Neutrophil (primary cell): Measurements from ENCODE around the gene TMEM179B.
"Not testable (repeated sequence)": the region's sequence is repeated elsewhere in the genome, so short reads cannot be mapped to it uniquely, and the experiment has no call there.

Experiments
- H3K27ac ChIP-seq: fragments of 200-600 bp; sonication (generic); 2 replicates; pipeline ENCODE4 v1.5.1; 2016; ENCODE audit warnings: mild to moderate bottlenecking, moderate library complexity
- H3K27me3 ChIP-seq: fragments of 200-600 bp; sonication (generic); 2 replicates; pipeline ENCODE4 v1.6.0; 2016; ENCODE audit warnings: mild to moderate bottlenecking
- H3K36me3 ChIP-seq: fragments of 200-600 bp; sonication (generic); 2 replicates; pipeline ENCODE4 v1.5.1; 2017
- H3K4me1 ChIP-seq, 2 experiments: fragments of 200-600 bp in 1 of 2; sonication (generic) in 1 of 2; 1 replicate in 1 of 2; 2 replicates in 1 of 2; pipeline versions ENCODE4 v1.5.1 to v1.6.1; 2013 to 2016; ENCODE audit warnings: low read depth in 1 of 2, low read length in 1 of 2, mild to moderate bottlenecking in 1 of 2, moderate library complexity in 1 of 2; ENCODE audit not compliant: control insufficient read depth in 1 of 2, insufficient read depth in 1 of 2
- H3K4me3 ChIP-seq, 2 experiments: fragments of 200-600 bp in 1 of 2; sonication (generic) in 1 of 2; 1 replicate in 1 of 2; 2 replicates in 1 of 2; pipeline ENCODE4 v1.5.1; 2013 to 2016; ENCODE audit warnings: low read depth in 1 of 2, low read length in 1 of 2, mild to moderate bottlenecking in 1 of 2, moderate library complexity in 1 of 2
- H3K9me3 ChIP-seq: fragments of 200-600 bp; sonication (generic); 2 replicates; pipeline ENCODE4 v1.5.1; 2016
- CTCF ChIP-seq: fragments of 200-600 bp; sonication (generic); IDR thresholded peaks from 2 replicates; pipeline ENCODE4 v1.5.1; 2016; ENCODE audit warnings: antibody characterized with exemption

The TMEM179B gene

GRCh38 chr11:62753736-62754603 is 33.2 kb upstream of the TMEM179B start, which contains the start of gene ZBTB3:
ZBTB3 (minus strand) TSS chr11:62754160; CDS start chr11:62753664, 496 bp downstream.
- Histone ChIP-seq H3K27ac (peak within 1 kb of the TSS; percentile 91), H3K9me3 (no peaks in the 10 kb centered on the region), H3K27me3 (no peaks in the 10 kb centered on the region), H3K36me3 (no peaks in the 10 kb centered on the region), H3K4me1 (peaks cover 14 to 18% of the 10 kb centered on the region in 2 experiments), H3K4me3 (peak within 1 kb of the TSS; percentile 79 to 92)
- TF ChIP-seq CTCF: peak; percentile 81

DNA sequence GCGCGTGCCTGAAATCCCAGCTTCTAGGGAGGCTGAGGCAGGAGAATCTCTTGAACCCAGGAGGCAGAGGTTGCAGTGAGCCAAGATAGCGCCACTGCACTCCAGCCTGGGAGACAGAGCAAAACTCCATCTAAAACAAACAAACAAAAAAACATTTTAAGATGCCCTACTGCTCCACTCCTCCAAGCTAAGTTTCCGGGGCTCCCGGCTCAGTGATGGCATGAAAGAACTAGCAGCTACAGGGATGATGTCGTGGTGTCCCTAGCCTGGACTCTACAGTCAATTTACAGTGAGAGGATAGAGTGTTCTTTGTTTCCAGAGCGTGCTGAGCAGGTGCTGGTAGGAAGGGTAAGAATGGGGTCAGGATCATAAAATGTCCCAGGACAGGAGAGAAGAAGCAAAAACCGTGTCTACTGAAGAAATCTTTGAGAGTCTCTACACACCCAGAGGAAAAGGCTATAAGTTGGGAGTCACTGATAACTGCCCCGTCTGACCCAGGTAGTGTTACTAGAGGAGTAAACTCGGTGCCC is 32.1 kb upstream of the TMEM179B start:
- H3K4me1 ChIP-seq: peaks cover 14 to 18% of the 10 kb centered on the region in 2 experiments
- no peak overlapping the region for H3K27ac ChIP-seq
- H3K9me3 ChIP-seq: no peaks in the 10 kb centered on the region
- peak overlapping the region in 1 of 2 experiments; percentile 92 for H3K4me3 ChIP-seq
- H3K36me3 ChIP-seq: no peaks in the 10 kb centered on the region
- no peaks in the 10 kb centered on the region for H3K27me3 ChIP-seq
- no peak for TF ChIP-seq CTCF

GRCh38 chr11:62757846-62758788 is 29.1 kb upstream of the TMEM179B start:
- TF ChIP-seq CTCF: no peak
- Histone ChIP-seq H3K4me1 (peaks cover 29 to 30% of the 10 kb centered on the region in 2 experiments), H3K4me3 (no peak overlapping the region), H3K9me3 (no peaks in the 10 kb centered on the region), H3K36me3 (no peaks in the 10 kb centered on the region), H3K27ac (no peak overlapping the region), H3K27me3 (no peaks in the 10 kb centered on the region)

DNA sequence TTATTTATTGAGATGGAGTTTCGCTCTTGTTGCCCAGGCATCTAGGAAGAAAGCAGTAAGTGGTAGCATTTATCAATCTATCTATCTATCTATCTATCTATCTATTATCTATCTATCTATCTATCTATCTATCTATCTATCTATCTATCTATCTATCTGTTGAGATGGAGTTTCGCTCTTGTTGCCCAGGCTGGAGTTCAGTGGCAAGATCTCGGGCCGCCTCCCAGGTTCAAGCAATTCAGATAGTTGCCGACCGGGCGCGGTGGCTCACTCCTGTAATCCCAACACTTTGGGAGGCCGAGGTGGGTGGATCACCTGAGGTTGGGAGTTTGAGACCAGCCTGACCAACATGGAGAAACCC is 26.4 kb upstream of the TMEM179B start:
- peaks cover 17 to 19% of the 10 kb centered on the region in 2 experiments for H3K4me1 ChIP-seq
- H3K4me3 ChIP-seq: peak overlapping the region; percentile 80 to 98
- not testable (repeated sequence) for H3K36me3 ChIP-seq, H3K9me3 ChIP-seq, H3K27me3 ChIP-seq
- peak overlapping the region; percentile 86 for H3K27ac ChIP-seq

DNA sequence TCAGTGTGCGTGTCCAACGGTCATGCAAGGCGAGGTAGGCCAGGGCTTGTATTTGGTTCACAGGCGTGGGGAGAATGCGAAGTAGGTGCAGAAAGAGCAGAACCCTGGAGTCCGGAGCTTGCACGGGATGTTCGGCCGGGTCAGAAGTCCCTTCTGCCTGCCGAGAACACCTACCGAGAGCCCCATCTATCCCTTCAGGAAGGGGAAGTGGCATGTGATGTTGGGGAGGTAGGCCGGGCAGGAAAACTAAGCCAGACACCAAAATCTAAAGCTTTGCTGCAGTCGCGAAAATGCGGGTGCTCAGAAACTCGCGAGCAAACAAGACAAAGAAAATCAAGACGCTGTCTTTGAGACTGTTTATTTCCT is 16.4 kb upstream of the TMEM179B start:
- H3K27me3 ChIP-seq: no peaks in the 10 kb centered on the region
- TF ChIP-seq CTCF: no peak
- no peaks in the 10 kb centered on the region for H3K9me3 ChIP-seq
- H3K27ac ChIP-seq: peak overlapping the region; percentile 86
- peaks cover 16% of the 10 kb centered on the region for H3K36me3 ChIP-seq
- H3K4me1 ChIP-seq: peaks cover 29 to 31% of the 10 kb centered on the region in 2 experiments
- peak overlapping the region; percentile 67 to 84 for H3K4me3 ChIP-seq
